ENCODE results near the gene PADI4.
A peak's percentile ranks its signal among the peaks of the same experiment; 100 is the strongest.
"Not testable (repeated sequence)": the region's sequence is repeated elsewhere in the genome, so short reads cannot be mapped to it uniquely, and the experiment has no call there.

Gene PADI4

GRCh38 chr1:17405898-17406759 lies 98.1 kb downstream of the PADI4 start:
- TF ChIP-seq SPI1 (IDR thresholded peaks at IDR 0.05; ENCODE audit: low read depth, low read length) (no peak), POU2F2 (IDR thresholded peaks at IDR 0.05; ENCODE audit: low read depth, low read length) (no peak), TAF1 (IDR thresholded peaks at IDR 0.05; ENCODE audit: low read depth, low read length) (no peak), POLR2AphosphoS5 (IDR thresholded peaks at IDR 0.05; ENCODE audit: low read depth, low read length) (peak; percentile 62; the same call in 1 of the 2 replicates), PAX5 (IDR thresholded peaks at IDR 0.05; ENCODE audit: insufficient read depth, low read length, severe bottlenecking) (no peak), POLR2A (IDR thresholded peaks at IDR 0.05; ENCODE audit: low read depth, low read length) (0 out of 2 replicates have a peak, but pooled peaks have one; percentile 61)
- DNase-seq (ENCODE audit: insufficient read length, low spot score) (peak; percentile 78), FAIRE-seq (no peak)

DNA sequence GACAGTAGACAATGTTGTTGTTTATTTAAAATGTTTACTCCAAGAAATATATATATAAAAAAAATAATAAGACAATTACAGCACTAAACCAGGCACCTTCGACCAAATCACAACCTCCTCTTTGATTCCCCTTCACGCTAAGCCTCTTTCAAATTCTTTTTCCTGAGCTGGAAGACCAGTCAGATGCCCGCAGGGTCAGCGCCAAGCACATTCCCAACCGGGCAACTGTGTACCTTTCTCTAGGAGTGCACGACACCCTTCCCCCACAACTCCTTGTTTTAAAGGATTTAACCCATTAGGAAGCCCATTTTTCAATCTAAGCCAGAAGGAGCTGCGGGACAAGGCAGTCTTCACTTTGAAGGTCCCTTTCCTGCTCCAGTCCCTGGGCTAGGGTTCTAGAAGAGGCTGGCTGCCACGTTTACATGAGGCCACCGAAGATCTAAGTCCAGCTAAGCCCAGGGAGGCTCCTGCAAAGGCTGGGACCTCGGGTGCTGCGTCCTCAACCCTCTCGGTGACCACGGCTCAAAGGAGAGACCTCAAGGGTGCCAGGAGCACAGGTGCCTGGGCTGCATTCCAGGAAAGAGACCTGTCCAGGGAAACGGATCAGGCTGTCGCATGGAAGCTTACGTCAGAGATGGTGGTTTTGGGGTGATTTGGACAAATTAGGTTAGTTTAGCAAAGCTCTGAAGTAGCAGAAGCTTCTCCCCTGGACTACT lies 98.9 kb downstream of the PADI4 start:
- not testable (repeated sequence) for DNase-seq (ENCODE audit: insufficient read length, low spot score); FAIRE-seq

DNA sequence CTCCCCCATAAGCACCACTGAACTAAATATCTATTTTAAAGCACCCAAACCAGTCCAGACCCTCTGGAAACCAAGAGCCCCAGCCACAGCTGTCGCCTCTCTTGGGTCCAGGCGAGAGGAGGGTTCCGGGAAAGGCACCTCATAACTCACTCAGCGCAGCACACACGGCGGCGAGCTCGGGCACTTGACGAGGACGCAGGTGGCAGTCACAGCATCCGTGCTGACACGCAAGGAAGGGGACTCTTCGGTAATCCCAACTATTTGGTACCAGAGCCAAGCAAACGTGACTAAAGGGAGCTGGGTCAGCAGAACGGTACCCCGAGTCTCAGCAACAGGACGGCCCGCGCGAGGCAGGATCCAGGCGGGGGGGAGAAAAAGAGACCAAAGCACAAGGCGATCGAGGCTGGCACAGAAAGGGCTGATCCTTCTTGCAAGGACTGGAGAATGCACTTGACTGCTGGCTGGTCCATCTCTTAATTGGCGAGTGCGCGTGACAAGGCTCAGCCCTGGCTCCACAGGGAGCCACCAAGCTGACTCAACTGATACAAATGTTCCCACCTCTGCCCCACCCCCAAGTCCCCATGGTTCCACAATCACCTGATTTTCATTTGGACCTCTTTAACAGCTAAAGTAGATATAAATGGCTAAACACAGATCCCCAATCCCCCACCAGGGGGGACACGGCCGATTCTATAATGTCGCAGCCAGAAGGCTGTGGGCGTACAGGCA lies 100.0 kb downstream of the PADI4 start:
- DNase-seq (ENCODE audit: insufficient read length, low spot score); FAIRE-seq: not testable (repeated sequence)
- TF ChIP-seq POLR2AphosphoS5 (IDR thresholded peaks at IDR 0.05; ENCODE audit: low read depth, low read length): 0 out of 2 replicates have a peak, but pooled peaks have one; percentile 12

DNA sequence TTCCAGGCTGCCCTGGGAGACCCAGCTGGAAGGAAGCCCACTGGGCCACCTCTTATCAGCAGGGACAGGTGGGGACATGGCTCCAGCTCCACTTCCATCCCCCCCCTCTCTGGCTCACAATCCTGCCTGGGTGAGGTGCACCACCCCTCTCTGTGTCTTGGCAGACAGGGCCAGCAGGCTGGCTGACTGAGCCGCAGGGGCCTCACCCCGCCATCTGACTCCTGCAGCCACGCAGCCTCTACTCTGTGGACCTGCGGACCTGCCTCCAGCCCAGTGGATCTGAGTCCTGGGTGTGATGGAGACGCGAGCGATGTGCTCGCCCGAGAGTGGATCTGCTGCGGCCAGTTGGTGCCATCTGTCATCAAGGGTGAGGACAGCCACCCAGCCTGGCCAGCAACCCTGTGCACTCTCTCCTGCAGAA lies 101.4 kb downstream of the PADI4 start:
- TF ChIP-seq POLR2A (IDR thresholded peaks at IDR 0.05; ENCODE audit: low read depth, low read length) (no peak), POU2F2 (IDR thresholded peaks at IDR 0.05; ENCODE audit: low read depth, low read length) (no peak), TAF1 (IDR thresholded peaks at IDR 0.05; ENCODE audit: low read depth, low read length) (no peak), SPI1 (IDR thresholded peaks at IDR 0.05; ENCODE audit: low read depth, low read length) (no peak), PAX5 (IDR thresholded peaks at IDR 0.05; ENCODE audit: insufficient read depth, low read length, severe bottlenecking) (no peak), POLR2AphosphoS5 (IDR thresholded peaks at IDR 0.05; ENCODE audit: low read depth, low read length) (no peak; the same call in 1 of the 2 replicates)
- FAIRE-seq (no peak), DNase-seq (ENCODE audit: insufficient read length, low spot score) (no peak)

GRCh38 chr1:17412093-17412870 lies 104.3 kb downstream of the PADI4 start:
- no peak for DNase-seq (ENCODE audit: insufficient read length, low spot score)
- no peak for TF ChIP-seq PAX5 (IDR thresholded peaks at IDR 0.05; ENCODE audit: insufficient read depth, low read length, severe bottlenecking)
- no peak for TF ChIP-seq POU2F2 (IDR thresholded peaks at IDR 0.05; ENCODE audit: low read depth, low read length)
- no peak for TF ChIP-seq POLR2A (IDR thresholded peaks at IDR 0.05; ENCODE audit: low read depth, low read length)
- TF ChIP-seq SPI1 (IDR thresholded peaks at IDR 0.05; ENCODE audit: low read depth, low read length): no peak
- TF ChIP-seq POLR2AphosphoS5 (IDR thresholded peaks at IDR 0.05; ENCODE audit: low read depth, low read length): no peak
- TF ChIP-seq TAF1 (IDR thresholded peaks at IDR 0.05; ENCODE audit: low read depth, low read length): no peak
- FAIRE-seq: no peak

Measured in GM12891 (cell line).